Sigmoid colon (tissue), 7 donors: Measurements from ENCODE around the gene ATPAF1. TPM values are rescaled to one million over a fixed set of nuclear protein-coding genes. Genes with fewer than 3 reads are reported as not detected.

ENCODE experiments used
- DNase-seq: peaks from one replicate; pipeline ENCODE4 v3.0.0-alpha.2; 2019
- H3K27ac ChIP-seq, 4 donors: fragments of 200-600 bp; sonication (generic); one replicate each; pipeline ENCODE4 v1.5.1; 2016 to 2019; ENCODE audit warnings: mild to moderate bottlenecking in 1 of 4
- H3K27me3 ChIP-seq, 3 donors: fragments of 200-600 bp; sonication (generic); one replicate each; pipeline ENCODE4 v1.5.1; 2019; ENCODE audit warnings: mild to moderate bottlenecking in 1 of 3
- H3K36me3 ChIP-seq, 4 donors: fragments of 200-600 bp; sonication (generic); one replicate each; pipeline ENCODE4 v1.5.1; 2016 to 2019
- H3K4me1 ChIP-seq, 4 donors: fragments of 200-600 bp; sonication (generic); one replicate each; pipeline ENCODE4 v1.5.1; 2017 to 2019
- H3K4me3 ChIP-seq, 4 donors: fragments of 200-600 bp; sonication (generic); one replicate each; pipeline ENCODE4 v1.5.1; 2017 to 2019; ENCODE audit warnings: mild to moderate bottlenecking in 2 of 4, moderate library complexity in 1 of 4
- H3K9me3 ChIP-seq, 4 donors: fragments of 200-600 bp in 3 of 4; sonication (generic) in 3 of 4; one replicate each; pipeline versions ENCODE4 v1.5.1 to v1.6.1; 2013 to 2019
- CTCF ChIP-seq, 4 experiments: fragments of 450-650 bp in 3 of 4; fragments of 200-600 bp in 1 of 4; IDR thresholded peaks; one replicate each; pipeline ENCODE4 v1.5.1; 2016 to 2019; ENCODE audit warnings: antibody characterized with exemption in 4 of 4, mild to moderate bottlenecking in 3 of 4, moderate library complexity in 2 of 4
- EP300 ChIP-seq, 4 donors: sonication (generic); formaldehyde crosslinking; IDR thresholded peaks; one replicate each; pipeline ENCODE4 v1.6.1; 2017; ENCODE audit warnings: antibody characterized with exemption in 4 of 4
- POLR2A ChIP-seq, 2 donors: fragments of 450-650 bp; IDR thresholded peaks; one replicate each; pipeline ENCODE4 v1.6.1; 2016; ENCODE audit warnings: antibody characterized with exemption in 2 of 2, mild to moderate bottlenecking in 2 of 2, moderate library complexity in 2 of 2
- POLR2AphosphoS5 ChIP-seq, 4 donors: sonication (generic); formaldehyde crosslinking; IDR thresholded peaks; one replicate each; pipeline ENCODE4 v1.6.1; 2017; ENCODE audit warnings: antibody characterized with exemption in 4 of 4
- WGBS, 2 donors: extraction: QIAGEN DNeasy Blood & Tissue Kit; methylation state at CpG; one replicate each; pipeline ENCODE4 v1.1.7; 2013; 5-methylcytosine and 5-hydroxymethylcytosine counted together
- intact Hi-C: fragments of 100-400 bp; cut with DNase I; formaldehyde crosslinking; loops from one replicate; pipeline ENCODE4 v1.15.1; 2023
- polyA plus RNA-seq, 3 donors: library from polyadenylated mRNA; stranded (reverse); fragments of 200-250 nt; gene quantifications; one replicate each; pipeline ENCODE4 v1.2.3, GENCODE V29; 2013
- total RNA-seq, 4 donors: library from RNA; depleted of rRNA; stranded (reverse); fragments of >200 nt; gene quantifications; one replicate each; pipeline ENCODE4 v1.1.0, GENCODE V29; 2016
- donor health status: healthy with polysubstance abuse.
- donor health status: Bipolar disorder and iron deficiency.
- donor health status: healthy.

The ATPAF1 gene
- total and polyA plus RNA-seq, 7 donors, result 35.2 to 82.8 (median 61.0) TPM

GRCh38 chr1:46649764-46650163, 18.4 kb downstream of the ATPAF1 start:
- 97% methylated on average over 2 of the region's 2 CpGs for WGBS, 2 donors
- Histone ChIP-seq H3K27me3 (no peaks in the 10 kb centered on the region), H3K36me3 (peaks cover under 1 to 44% (median 10%) of the 10 kb centered on the region in 4 donors), H3K9me3 (peaks cover 0 to 5% (median 0%) of the 10 kb centered on the region in 4 donors), H3K27ac (no peak overlapping the region), H3K4me3 (no peak overlapping the region), H3K4me1 (peaks cover 0 to 19% (median 10%) of the 10 kb centered on the region in 4 donors)
- DNase-seq, result no peak
- intact Hi-C loops, result no loop called here
- no peak for TF ChIP-seq EP300 (IDR thresholded peaks at IDR 0.05)
- no peak for TF ChIP-seq CTCF (IDR thresholded peaks at IDR 0.05)
- no peak for TF ChIP-seq POLR2AphosphoS5 (IDR thresholded peaks at IDR 0.05)
- no peak for TF ChIP-seq POLR2A (IDR thresholded peaks at IDR 0.05)

- 95 to 98% methylated on average over 3 of the region's 3 CpGs for WGBS, 2 donors
These were observed 20.6 kb downstream of the ATPAF1 start for GRCh38 chr1:46647611-46648010.

GRCh38 chr1:46646844-46647243, 21.3 kb downstream of the ATPAF1 start:
- H3K27ac ChIP-seq, result no peak overlapping the region
- H3K9me3 ChIP-seq, result peaks cover 0 to 5% (median 0%) of the 10 kb centered on the region in 4 donors
- peaks cover 0 to 30% (median 27%) of the 10 kb centered on the region in 4 donors for H3K4me1 ChIP-seq
- WGBS, 2 donors, result 84 to 88% methylated on average over 2 of the region's 2 CpGs
- no peaks in the 10 kb centered on the region for H3K27me3 ChIP-seq
- intact Hi-C loops, result no loop called here
- H3K4me3 ChIP-seq, result no peak overlapping the region
- TF ChIP-seq CTCF (IDR thresholded peaks at IDR 0.05) (no peak), POLR2AphosphoS5 (IDR thresholded peaks at IDR 0.05) (no peak), POLR2A (IDR thresholded peaks at IDR 0.05) (no peak), EP300 (IDR thresholded peaks at IDR 0.05) (no peak)
- DNase-seq, result no peak
- H3K36me3 ChIP-seq, result peaks cover 0 to 40% (median 9%) of the 10 kb centered on the region in 4 donors

More at GRCh38 chr1:46647611-46648010, 20.6 kb downstream of the ATPAF1 start:
- Histone ChIP-seq H3K4me3 (no peak overlapping the region), H3K27me3 (no peaks in the 10 kb centered on the region), H3K27ac (no peak overlapping the region), H3K9me3 (peaks cover 0 to 5% (median 0%) of the 10 kb centered on the region in 4 donors), H3K4me1 (peaks cover 0 to 27% (median 22%) of the 10 kb centered on the region in 4 donors), H3K36me3 (peaks cover 0 to 41% (median 9%) of the 10 kb centered on the region in 4 donors)
- no peak for DNase-seq
- intact Hi-C loops, result no loop called here
- TF ChIP-seq POLR2AphosphoS5 (IDR thresholded peaks at IDR 0.05) (no peak), CTCF (IDR thresholded peaks at IDR 0.05) (no peak), EP300 (IDR thresholded peaks at IDR 0.05) (no peak), POLR2A (IDR thresholded peaks at IDR 0.05) (no peak)

GRCh38 chr1:46646331-46646730, 21.8 kb downstream of the ATPAF1 start:
- peaks cover 0 to 42% (median 9%) of the 10 kb centered on the region in 4 donors for H3K36me3 ChIP-seq
- H3K27ac ChIP-seq, result no peak overlapping the region
- WGBS, 2 donors, result 89 to 90% methylated on average over 1 of the region's 1 CpG

More at GRCh38 chr1:46646331-46646730, 21.8 kb downstream of the ATPAF1 start:
- H3K27me3 ChIP-seq, result no peaks in the 10 kb centered on the region
- H3K9me3 ChIP-seq, result peaks cover 0 to 5% (median 0%) of the 10 kb centered on the region in 4 donors
- TF ChIP-seq POLR2A (IDR thresholded peaks at IDR 0.05) (no peak), EP300 (IDR thresholded peaks at IDR 0.05) (no peak), POLR2AphosphoS5 (IDR thresholded peaks at IDR 0.05) (no peak), CTCF (IDR thresholded peaks at IDR 0.05) (no peak)
- H3K4me3 ChIP-seq, result no peak overlapping the region
- intact Hi-C loops, result no loop called here
- H3K4me1 ChIP-seq, result peaks cover 0 to 30% (median 27%) of the 10 kb centered on the region in 4 donors
- no peak for DNase-seq
